NT2/D1 (cell line): ENCODE results near the gene DYNC1H1.

Source experiments
- SUZ12 ChIP-seq: IDR thresholded peaks from 2 replicates; pipeline ENCODE4 v1.6.1; 2011; ENCODE audit not compliant: insufficient read length, insufficient read depth; ENCODE audit errors: extremely low read depth
- YY1 ChIP-seq: IDR thresholded peaks from 2 replicates; pipeline ENCODE4 v1.6.1; 2011; ENCODE audit not compliant: insufficient read length, insufficient read depth
- ZNF274 ChIP-seq: IDR thresholded peaks from 2 replicates; pipeline ENCODE4 v1.6.1; 2011; ENCODE audit warnings: mild to moderate bottlenecking, low read depth, low read length

DNA sequence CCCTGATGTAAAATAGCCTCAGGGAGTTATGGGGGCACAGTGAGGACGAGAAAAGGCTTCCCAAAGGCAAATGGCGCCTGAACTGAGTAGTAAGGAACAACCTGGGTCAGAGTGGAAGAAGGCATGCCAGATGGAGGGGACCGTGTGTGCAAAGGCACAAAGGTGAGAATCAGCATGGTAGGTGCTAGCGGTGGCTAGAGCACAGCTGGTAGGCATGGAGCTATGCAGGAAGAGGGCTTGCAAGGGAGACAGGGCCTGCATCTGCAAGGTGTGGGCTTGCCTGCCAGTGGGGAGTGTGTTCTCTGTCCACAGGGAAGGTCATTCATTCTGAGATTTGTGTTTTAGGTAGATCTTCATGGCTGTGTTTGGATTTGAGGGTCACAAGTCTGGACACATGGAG, 141.0 kb downstream of the DYNC1H1 start:
- TF ChIP-seq YY1 (no peak), ZNF274 (no peak), SUZ12 (no peak)
